HG03354 (cell line): ENCODE results near the gene RPS6KA2.
A peak's percentile ranks its signal among the peaks of the same experiment; 100 is the strongest.
"Not testable (repeated sequence)": the region's sequence is repeated elsewhere in the genome, so short reads cannot be mapped to it uniquely, and the experiment has no call there.

Experiments
- ATAC-seq: cut with Tn5 transposase; IDR thresholded peaks from one replicate; pipeline ENCODE4 v1.9.1; 2021; ENCODE audit warnings: mild to moderate bottlenecking; ENCODE audit not compliant: unreplicated experiment, poor library complexity, severe bottlenecking

The RPS6KA2 gene

GRCh38 chr6:166541876-166542579 is 85.0 kb downstream of the RPS6KA2 start:
- peak; percentile 33 for ATAC-seq

GRCh38 chr6:166541366-166541765 is 85.7 kb downstream of the RPS6KA2 start:
- peak; percentile 41 for ATAC-seq

- ATAC-seq = peak; percentile 97
Observed at GRCh38 chr6:166540631-166541331, 86.3 kb downstream of the RPS6KA2 start.

- ATAC-seq = no peak
Observed at GRCh38 chr6:166539543-166539942, 87.5 kb downstream of the RPS6KA2 start.

- ATAC-seq = not testable (repeated sequence)
Observed at GRCh38 chr6:166539011-166539385, 88.1 kb downstream of the RPS6KA2 start.

- ATAC-seq = no peak
Observed at GRCh38 chr6:166538297-166539010, 88.6 kb downstream of the RPS6KA2 start.

GRCh38 chr6:166534658-166535406 is 92.2 kb downstream of the RPS6KA2 start:
- ATAC-seq = no peak

- no peak for ATAC-seq
Observed at GRCh38 chr6:166533205-166533824, 93.7 kb downstream of the RPS6KA2 start.

GRCh38 chr6:166532302-166532701 is 94.7 kb downstream of the RPS6KA2 start:
- no peak for ATAC-seq

- ATAC-seq = no peak
Observed at GRCh38 chr6:166530211-166531095, 96.6 kb downstream of the RPS6KA2 start.

- ATAC-seq = no peak
Observed at GRCh38 chr6:166529586-166529985, 97.5 kb downstream of the RPS6KA2 start.

GRCh38 chr6:166529058-166529457 is 98.0 kb downstream of the RPS6KA2 start:
- ATAC-seq = not testable (repeated sequence)

GRCh38 chr6:166527849-166528248 is 99.2 kb downstream of the RPS6KA2 start:
- no peak for ATAC-seq

GRCh38 chr6:166526937-166527336 is 100.1 kb downstream of the RPS6KA2 start:
- no peak for ATAC-seq

- ATAC-seq = no peak
Observed at GRCh38 chr6:166525567-166525966, 101.5 kb downstream of the RPS6KA2 start.

GRCh38 chr6:166523782-166524559 is 103.1 kb downstream of the RPS6KA2 start:
- ATAC-seq = no peak

- ATAC-seq = no peak
Observed at GRCh38 chr6:166520905-166521834, 105.9 kb downstream of the RPS6KA2 start.
